ENCODE data around the gene SCUBE1. TPM values are rescaled to one million over a fixed set of nuclear protein-coding genes. Genes with fewer than 3 reads are reported as not detected.

SCUBE1 gene
- total RNA-seq, 1 donor from 2014 or later: 0.39 TPM

DNA sequence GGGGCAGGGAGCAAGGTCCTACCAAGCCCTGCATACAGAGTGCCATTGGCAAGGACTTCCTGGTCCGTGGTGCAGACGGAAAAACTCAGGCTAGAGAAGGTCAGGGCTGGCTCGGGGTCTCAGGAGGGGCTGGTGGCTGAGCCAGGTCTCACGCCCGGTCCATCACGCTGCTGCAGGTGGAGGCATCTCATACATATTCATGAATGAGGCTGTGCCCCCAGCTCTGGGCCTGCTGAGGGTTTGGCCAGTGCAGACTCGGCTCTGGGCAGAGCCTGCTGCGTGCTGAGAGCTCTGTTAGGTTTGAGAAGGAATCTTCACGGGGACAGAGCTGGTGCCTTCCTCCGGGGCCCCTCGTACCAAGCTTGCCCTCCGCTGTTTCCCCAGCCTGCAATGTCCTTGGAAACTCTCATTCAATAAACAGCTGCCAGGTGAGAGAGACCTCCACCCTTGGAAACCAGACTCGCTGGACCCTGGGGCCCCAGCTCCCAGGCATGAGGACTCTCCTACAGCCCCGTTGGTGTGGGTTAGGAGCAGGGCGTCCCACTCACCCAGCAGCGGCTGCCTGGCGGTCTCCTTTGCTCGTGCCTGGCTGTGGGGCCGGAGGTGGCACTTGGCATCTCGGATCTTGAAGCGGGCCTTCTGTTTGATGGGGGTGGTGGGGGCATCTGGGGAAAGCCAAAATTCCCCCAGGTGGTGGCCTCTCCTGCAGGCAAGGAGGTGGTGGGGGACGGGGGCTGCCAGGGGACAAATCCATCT is 122.4 kb downstream of the SCUBE1 start:
- intact Hi-C loops (cut with micrococcal nuclease): no loop called here

DNA sequence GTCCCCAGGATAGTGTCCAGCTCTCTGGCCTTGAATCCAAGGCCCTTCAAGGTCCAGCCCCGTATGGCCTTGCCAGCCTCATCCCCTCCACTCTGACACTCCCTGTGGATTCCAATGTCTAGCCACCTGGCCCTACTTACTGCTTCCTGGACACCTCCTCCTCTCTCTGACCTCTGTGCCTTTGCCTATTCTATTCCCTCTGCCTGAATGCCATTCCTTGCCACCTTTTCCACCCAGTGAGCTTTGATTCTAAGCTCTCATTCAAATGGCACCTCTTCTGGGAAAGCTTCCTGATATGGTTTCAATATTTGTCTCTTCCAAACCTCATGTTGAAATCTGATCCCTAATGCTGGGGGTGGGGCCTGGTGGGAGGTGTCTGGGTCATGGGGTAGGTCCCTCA is 124.4 kb downstream of the SCUBE1 start:
- intact Hi-C loops (cut with micrococcal nuclease): no loop called here

DNA sequence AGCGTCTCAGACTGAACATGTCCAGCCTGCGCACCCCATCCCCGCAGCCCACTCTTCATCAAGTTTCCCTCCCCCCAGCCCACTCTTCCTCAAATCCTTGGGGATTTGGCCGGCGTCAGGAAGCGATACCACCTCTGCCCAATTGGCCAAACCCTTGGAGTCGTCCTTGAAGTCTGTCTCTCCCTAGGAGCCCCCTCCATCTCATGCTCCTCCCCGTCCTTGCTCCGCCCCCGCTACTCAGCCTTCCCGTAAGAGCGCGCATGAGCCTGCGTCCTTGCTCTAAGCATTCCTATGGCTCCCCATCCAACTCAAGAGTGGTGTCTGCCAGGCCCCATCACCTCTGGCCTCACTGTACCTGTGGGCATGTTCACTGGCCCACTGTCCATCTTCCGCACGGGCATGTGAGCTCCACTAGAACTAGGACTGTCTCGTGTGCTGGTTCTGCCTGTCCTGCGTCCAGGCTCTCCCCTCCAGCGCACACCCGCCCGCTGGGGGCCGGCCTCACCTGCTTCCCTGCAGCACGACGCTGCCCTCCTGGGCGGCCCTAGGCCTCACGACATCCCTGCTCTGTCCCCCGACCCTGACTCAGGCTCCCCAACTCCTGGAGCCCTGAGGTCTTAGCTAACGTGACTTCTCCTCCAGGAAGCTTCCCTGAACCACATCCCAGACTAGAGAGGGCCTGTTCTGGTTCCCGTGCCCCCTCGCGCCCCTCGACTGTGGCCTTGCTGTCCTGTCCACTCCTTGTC is 125.7 kb downstream of the SCUBE1 start:
- intact Hi-C loops (cut with micrococcal nuclease): no loop called here

GRCh38 chr22:43216738-43217137 is 126.4 kb downstream of the SCUBE1 start:
- intact Hi-C loops (cut with micrococcal nuclease): no loop called here

DNA sequence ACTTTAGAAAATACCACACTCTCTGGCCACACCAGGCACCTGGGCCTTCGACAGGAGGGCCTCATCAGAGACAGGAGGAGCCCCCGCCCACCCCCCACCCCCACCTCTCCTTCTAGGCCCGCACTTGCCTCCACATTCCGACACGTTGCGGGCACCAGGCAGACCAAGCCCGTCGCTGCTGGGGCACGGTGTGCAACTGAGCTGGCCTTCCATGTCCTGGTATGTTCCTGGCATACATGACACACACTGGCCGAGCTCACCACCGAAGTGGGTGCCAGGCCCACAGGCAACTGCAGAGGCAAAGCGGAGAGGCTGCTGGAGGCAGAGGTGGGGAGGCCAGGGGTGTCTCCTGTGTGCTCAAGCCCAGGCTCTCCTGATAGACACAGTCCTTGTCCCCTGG is 129.2 kb downstream of the SCUBE1 start:
- intact Hi-C loops (cut with micrococcal nuclease): no loop called here

DNA sequence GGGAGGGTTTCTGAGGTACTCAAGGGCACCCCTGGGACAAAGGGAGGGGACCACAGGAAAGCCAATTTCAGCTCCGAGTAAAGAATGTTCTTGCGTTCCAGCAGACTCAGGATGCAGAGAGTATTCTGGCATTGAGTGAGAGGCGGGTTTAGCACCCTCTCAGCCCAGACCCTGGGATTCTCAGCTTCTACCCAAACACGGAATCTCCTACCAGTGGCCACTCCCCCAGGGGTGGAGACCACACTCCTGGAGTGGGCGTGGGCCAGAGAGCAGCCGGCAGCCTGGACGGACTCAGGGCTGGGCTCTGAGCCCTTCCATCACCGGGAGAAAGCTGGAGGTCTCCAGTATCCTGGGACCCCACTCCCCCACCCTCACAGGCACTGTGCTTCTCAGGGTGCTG is 130.1 kb downstream of the SCUBE1 start:
- intact Hi-C loops (cut with micrococcal nuclease): no loop called here

DNA sequence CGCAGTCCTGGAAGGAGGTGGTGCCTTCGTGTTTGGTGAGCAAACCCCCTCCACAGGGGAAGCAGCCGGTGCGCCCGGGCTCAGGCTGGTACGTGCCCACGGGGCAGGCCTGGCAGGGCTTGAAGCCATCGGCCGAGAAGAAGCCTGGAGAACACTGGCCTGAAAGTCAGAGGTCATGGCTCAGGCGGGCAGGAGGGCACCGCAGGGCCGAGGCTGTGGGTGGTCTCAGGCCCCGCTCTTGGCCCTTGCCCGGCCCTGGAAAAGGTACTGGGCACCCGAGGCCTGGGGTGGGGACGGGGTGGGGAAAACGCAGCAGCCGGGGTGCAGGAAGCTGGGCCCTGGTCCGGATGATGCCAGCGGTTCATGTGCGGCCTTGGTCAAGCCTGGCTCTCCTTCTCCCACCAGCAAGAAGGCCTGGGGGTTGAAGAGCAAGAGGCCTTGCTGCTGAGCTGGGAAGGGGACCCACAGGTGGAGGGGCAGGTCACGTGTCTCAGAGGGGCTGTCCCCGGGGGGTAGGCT is 130.7 kb downstream of the SCUBE1 start:
- intact Hi-C loops (cut with micrococcal nuclease): no loop called here

- intact Hi-C loops (cut with micrococcal nuclease): no loop called here
Observed at GRCh38 chr22:43211941-43212433, 131.2 kb downstream of the SCUBE1 start.

DNA sequence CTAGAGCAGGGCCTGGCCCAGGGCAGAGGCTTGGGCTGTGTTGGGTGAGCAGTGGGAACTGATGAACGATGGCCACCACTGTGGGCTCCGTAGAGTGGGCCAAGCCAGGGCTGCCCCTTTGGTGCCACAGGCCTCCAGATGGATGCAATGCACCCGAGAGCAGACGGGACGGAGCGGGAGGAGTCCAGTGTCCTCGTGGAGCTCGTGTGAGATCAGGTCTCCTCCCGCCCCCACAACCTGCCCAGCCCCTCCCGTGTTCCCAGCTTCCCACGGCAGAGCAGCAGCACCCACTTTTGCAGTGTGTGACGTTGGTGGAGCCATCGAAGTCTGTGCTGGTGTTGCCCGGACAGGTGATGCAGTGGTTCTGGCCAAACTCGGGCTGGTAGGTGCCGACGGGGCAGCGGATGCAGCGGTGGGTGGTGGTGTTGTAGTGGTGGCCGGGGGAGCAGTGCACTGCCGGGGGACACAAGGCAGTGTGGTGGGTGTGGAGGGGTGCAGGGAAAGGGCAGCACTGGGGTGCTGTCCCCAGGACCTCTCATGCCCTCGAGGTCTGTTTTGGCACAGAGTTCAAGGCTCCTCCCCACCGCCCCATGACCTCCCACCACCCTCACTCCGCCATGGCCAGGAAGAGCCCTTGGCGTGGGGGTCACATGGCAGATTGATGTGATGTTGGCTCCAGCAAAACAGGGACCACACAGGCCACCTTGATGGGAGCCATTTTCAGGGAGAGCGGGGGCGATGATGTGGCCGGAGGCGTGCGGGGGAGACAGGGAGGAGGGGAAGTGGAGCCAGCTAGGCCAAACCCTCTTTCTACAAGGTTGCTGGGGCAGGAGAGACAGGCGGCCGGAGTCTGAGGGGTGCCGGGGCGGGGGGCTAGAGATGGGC is 132.3 kb downstream of the SCUBE1 start:
- intact Hi-C loops (cut with micrococcal nuclease): no loop called here

DNA sequence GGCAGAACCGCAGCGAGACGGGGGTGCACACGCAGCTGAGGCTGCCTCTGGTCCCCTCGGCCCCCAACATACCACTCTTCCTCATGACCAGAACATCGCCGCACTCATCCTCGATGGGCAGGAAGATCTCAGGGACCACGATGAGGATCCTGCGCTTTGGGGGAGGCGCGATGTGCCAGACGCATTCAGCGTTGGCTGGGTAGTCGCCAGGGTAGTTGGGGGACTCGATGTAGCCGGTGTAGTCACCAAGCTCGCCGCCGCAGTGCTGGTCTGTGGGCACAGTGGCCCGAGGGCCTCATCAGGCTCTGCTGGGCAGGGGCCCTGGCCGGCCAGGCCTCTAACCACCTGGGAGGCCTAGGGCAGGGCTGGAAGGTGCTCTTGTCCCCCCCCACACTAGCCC is 133.2 kb downstream of the SCUBE1 start:
- intact Hi-C loops (cut with micrococcal nuclease): no loop called here

DNA sequence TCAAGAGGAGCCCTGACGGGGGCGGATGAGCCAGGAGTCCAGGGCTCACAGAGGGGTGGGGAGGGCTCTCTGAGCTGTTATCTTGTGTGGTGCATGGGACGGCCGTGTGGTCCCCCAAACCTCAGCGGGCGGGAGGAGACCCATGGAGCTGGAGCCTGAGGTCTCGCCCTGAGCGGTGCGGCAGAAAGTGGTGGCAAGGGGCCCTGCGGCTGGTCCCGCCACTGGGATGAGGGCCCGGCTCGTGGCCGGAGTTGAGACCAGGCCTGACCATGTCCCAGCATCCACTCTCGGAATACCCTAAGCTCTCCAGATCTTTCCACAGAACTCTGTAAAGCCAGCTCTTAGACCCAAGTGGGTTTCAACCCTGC is 133.7 kb downstream of the SCUBE1 start:
- intact Hi-C loops (cut with micrococcal nuclease): no loop called here

GRCh38 chr22:43208703-43209522 is 134.3 kb downstream of the SCUBE1 start:
- intact Hi-C loops (cut with micrococcal nuclease): no loop called here

DNA sequence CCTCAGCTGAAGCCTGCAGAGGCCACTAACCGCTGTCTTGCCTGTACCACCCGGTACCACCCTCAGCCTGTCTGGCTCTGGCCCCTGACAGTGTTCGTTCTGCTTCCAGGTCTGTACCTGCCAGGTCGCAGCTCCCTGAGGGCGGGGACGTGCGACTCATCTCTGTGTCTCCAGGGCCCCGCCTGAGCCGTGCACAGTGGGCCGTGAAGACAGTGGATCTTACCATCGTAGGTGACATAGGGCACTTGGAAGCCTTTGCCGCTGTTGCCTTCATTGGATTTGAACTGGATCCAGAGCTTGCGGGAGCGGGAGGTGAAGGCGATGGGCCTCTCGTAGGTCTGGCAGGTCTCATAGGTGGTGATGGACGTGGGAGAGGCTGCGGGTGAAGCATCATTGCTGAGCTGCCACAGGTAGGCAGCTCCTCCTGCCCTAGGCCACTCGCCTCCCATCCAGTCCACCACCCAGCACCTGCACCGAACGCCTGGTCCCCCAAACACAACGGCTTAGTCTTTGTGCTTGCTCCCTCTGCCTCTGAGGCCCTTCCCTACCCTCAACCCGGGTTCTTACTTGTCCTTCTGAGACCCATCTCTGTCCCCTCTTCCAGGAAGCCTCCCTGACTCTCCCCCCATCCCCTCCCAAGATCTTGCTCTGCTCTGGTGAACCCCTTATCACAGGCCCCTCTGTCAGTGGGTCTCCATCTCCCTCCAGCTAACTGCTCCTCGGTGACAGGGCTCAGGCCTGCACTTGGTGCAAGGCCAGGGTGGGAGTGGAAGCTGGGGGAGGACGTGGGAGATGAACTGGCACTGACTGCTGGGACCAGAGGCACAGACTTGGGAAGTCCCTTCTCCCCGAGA is 135.1 kb downstream of the SCUBE1 start:
- intact Hi-C loops (cut with micrococcal nuclease): no loop called here

DNA sequence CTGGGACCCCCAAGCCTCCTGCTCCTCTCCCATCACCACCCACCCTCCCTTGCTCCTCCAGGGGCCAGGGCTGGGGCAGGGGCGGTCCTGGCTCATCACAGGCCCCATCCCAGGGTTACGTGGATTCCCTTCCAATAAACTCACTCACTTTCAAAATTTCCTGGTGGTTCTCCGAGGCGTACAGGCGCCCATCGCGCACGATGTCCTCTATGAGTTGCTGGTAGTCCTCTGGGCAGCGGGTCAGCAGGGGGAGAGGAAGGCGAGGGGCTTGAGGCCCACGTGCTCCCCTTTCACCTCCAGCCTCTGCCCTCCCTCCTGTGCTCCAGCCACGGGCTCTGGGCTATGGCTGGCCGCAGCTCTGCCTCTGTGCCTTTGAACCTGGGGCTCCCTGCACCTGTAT is 135.8 kb downstream of the SCUBE1 start:
- intact Hi-C loops (cut with micrococcal nuclease): no loop called here

DNA sequence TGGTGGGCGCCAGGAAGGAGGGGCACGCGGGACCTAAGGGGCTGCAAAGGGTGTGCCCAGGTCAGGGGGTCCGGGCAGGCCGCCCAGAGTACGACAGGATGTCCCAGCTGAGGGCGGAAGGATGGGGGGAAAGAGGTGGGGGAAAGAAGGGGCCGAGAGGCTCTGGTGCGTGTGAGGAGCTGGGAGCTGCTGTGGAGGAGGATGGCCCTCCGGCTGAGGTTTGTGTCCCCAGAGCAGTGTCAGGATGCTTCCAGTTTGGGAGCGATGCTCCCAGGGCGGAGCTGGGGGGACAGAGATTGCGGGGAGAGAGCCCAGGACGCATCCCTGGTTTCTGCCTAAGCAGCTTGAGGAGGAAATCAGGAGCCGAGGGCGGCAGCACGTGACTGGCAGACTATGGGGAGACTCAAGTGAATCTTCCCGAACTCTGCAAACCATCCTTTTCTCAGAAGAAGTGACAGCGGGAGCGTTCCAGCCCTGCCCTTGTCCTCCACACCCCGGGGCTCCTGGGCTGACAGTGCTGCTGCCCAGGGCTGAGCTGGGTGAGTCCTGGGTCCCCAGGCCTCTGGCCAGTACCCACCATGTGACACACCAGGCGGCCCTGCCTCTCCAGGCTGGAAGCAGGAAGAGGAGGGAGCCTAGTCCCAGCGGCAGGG is 136.5 kb downstream of the SCUBE1 start:
- intact Hi-C loops (cut with micrococcal nuclease): no loop called here

DNA sequence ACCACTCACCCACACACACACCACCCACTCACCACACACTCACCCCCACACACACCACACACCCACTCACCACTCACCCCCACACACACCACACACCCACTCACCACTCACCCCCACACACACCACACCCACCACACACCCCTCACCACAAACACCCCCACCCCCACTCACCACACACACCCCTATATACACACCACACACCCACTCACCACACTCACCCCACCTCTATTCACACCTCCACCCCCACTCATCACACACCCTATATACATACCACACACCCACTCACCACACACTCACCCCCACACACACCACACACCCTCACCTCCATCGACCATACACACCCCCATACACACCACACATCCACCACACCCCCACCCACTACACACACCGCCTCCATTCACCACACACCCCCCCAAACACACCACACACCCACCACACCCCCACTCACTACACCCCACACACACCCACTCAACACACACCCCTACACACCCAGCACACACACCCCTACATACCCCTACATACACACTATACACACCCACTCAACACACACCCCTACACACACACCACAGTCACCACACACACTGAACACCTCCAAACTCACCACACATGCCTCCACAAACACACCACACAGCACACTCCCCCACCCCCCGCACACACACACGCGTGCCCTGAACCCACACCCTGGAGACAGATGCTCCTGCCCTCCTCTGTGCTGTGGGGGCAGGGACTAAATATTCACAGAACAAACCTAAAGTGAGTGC is 137.2 kb downstream of the SCUBE1 start:
- intact Hi-C loops (cut with micrococcal nuclease): no loop called here

- intact Hi-C loops (cut with micrococcal nuclease): no loop called here
Observed at GRCh38 chr22:43205261-43205691, 137.9 kb downstream of the SCUBE1 start.

GRCh38 chr22:43203471-43203981 is 139.6 kb downstream of the SCUBE1 start:
- intact Hi-C loops (cut with micrococcal nuclease): no loop called here
